Measurements from ENCODE around the gene METTL9. TPM values are rescaled to one million over a fixed set of nuclear protein-coding genes. Genes with fewer than 3 reads are reported as not detected.

METTL9 gene
- total and polyA plus RNA-seq, 4 donors = 26.6 to 127 (median 78.1) TPM

GRCh38 chr16:21617607-21618006, 18.2 kb downstream of the METTL9 start:
- no peaks in the 10 kb centered on the region for H3K9me3 ChIP-seq (ENCODE audit: control insufficient read depth in 4 of 4, insufficient read depth in 3 of 4, low read length in 3 of 4)
- no peak overlapping the region for H3K4me3 ChIP-seq
- H3K27me3 ChIP-seq (ENCODE audit: control insufficient read depth in 3 of 3, insufficient read depth in 3 of 3, low read length in 2 of 3) = no peaks in the 10 kb centered on the region
- no peak overlapping the region for H3K27ac ChIP-seq (ENCODE audit: low read depth in 1 of 2, low read length in 1 of 2)
- DNase-seq = no peak
- no peak for ATAC-seq (ENCODE audit: insufficient read depth, low FRiP score)
- H3K4me1 ChIP-seq (ENCODE audit: control insufficient read depth in 5 of 5, insufficient read depth in 5 of 5, low read length in 5 of 5) = peaks cover 0 to 4% (median 0%) of the 10 kb centered on the region in 5 donors
- WGBS, 2 donors = 79 to 91% methylated on average over 3 of the region's 3 CpGs
- TF ChIP-seq, protein P1, sequence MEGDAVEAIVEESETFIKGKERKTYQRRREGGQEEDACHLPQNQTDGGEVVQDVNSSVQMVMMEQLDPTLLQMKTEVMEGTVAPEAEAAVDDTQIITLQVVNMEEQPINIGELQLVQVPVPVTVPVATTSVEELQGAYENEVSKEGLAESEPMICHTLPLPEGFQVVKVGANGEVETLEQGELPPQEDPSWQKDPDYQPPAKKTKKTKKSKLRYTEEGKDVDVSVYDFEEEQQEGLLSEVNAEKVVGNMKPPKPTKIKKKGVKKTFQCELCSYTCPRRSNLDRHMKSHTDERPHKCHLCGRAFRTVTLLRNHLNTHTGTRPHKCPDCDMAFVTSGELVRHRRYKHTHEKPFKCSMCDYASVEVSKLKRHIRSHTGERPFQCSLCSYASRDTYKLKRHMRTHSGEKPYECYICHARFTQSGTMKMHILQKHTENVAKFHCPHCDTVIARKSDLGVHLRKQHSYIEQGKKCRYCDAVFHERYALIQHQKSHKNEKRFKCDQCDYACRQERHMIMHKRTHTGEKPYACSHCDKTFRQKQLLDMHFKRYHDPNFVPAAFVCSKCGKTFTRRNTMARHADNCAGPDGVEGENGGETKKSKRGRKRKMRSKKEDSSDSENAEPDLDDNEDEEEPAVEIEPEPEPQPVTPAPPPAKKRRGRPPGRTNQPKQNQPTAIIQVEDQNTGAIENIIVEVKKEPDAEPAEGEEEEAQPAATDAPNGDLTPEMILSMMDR (IDR thresholded peaks at IDR 0.05; ENCODE audit: control extremely low read depth, extremely low read depth) = no peak
- H3K36me3 ChIP-seq (ENCODE audit: control insufficient read depth in 4 of 4, insufficient read depth in 4 of 4, low read length in 4 of 4) = peaks cover 1 to 7% (median 5%) of the 10 kb centered on the region in 4 donors
- H3K9ac ChIP-seq (ENCODE audit: insufficient read depth in 1 of 2, low read length in 2 of 2) = no peak overlapping the region

GRCh38 chr16:21618281-21618680, 18.9 kb downstream of the METTL9 start:
- no peak for DNase-seq
- TF ChIP-seq, protein P1 (IDR thresholded peaks at IDR 0.05; ENCODE audit: control extremely low read depth, extremely low read depth) = no peak
- Histone ChIP-seq H3K36me3 (ENCODE audit: control insufficient read depth in 4 of 4, insufficient read depth in 4 of 4, low read length in 4 of 4) (peaks cover 1 to 7% (median 5%) of the 10 kb centered on the region in 4 donors), H3K4me3 (no peak overlapping the region), H3K9ac (ENCODE audit: insufficient read depth in 1 of 2, low read length in 2 of 2) (no peak overlapping the region), H3K27me3 (ENCODE audit: control insufficient read depth in 3 of 3, insufficient read depth in 3 of 3, low read length in 2 of 3) (no peaks in the 10 kb centered on the region), H3K27ac (ENCODE audit: low read depth in 1 of 2, low read length in 1 of 2) (no peak overlapping the region), H3K4me1 (ENCODE audit: control insufficient read depth in 5 of 5, insufficient read depth in 5 of 5, low read length in 5 of 5) (peaks cover 0 to 4% (median 0%) of the 10 kb centered on the region in 5 donors), H3K9me3 (ENCODE audit: control insufficient read depth in 4 of 4, insufficient read depth in 3 of 4, low read length in 3 of 4) (no peaks in the 10 kb centered on the region)
- ATAC-seq (ENCODE audit: insufficient read depth, low FRiP score) = no peak
- 88 to 91% methylated on average over 5 of the region's 5 CpGs for WGBS, 2 donors

DNA sequence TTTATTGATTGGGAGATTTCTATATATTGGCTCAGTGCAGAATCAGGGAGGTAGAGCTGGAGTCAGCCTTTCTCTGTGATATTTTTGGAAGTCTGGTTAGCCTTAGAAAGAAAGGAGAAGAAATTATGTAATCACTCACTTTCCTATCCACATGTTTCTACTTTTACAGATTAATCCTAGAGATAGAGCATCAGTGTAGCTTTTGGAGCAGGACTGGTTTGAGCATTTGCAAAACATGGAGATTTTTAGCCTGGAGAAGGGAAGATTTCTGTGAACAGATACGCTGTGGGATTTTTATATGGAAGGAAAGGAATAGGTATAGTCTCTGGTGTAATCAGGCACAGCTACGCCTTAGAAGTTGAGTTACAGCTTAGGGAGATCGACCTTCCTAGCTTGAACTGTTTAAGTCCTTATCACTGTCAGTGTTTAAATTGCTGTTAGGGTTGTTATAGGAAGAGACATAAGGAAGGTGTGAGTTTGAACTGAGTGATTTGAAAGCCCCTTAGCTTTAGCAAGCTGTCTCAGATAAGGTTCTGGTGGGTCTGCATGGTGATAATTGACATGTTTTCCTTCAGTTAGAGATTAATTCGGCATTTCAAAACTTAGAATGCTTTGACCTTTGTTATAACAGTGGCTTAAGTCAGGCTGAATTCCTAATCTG, 20.5 kb downstream of the METTL9 start:
- no peak overlapping the region for H3K27ac ChIP-seq (ENCODE audit: low read depth in 1 of 2, low read length in 1 of 2)
- no peak for ATAC-seq (ENCODE audit: insufficient read depth, low FRiP score)
- no peak overlapping the region for H3K9ac ChIP-seq (ENCODE audit: insufficient read depth in 1 of 2, low read length in 2 of 2)
- WGBS, 2 donors = 89 to 92% methylated on average over 4 of the region's 4 CpGs
- peaks cover 3 to 11% (median 5%) of the 10 kb centered on the region in 4 donors for H3K36me3 ChIP-seq (ENCODE audit: control insufficient read depth in 4 of 4, insufficient read depth in 4 of 4, low read length in 4 of 4)
- TF ChIP-seq, protein P1 (IDR thresholded peaks at IDR 0.05; ENCODE audit: control extremely low read depth, extremely low read depth) = no peak
- H3K27me3 ChIP-seq (ENCODE audit: control insufficient read depth in 3 of 3, insufficient read depth in 3 of 3, low read length in 2 of 3) = no peaks in the 10 kb centered on the region
- H3K4me3 ChIP-seq = no peak overlapping the region
- H3K4me1 ChIP-seq (ENCODE audit: control insufficient read depth in 5 of 5, insufficient read depth in 5 of 5, low read length in 5 of 5) = peaks cover 0 to 4% (median 0%) of the 10 kb centered on the region in 5 donors
- no peaks in the 10 kb centered on the region for H3K9me3 ChIP-seq (ENCODE audit: control insufficient read depth in 4 of 4, insufficient read depth in 3 of 4, low read length in 3 of 4)
- DNase-seq = no peak

GRCh38 chr16:21620592-21620991, 21.2 kb downstream of the METTL9 start:
- no peaks in the 10 kb centered on the region for H3K27me3 ChIP-seq (ENCODE audit: control insufficient read depth in 3 of 3, insufficient read depth in 3 of 3, low read length in 2 of 3)
- TF ChIP-seq, protein P1 (IDR thresholded peaks at IDR 0.05; ENCODE audit: control extremely low read depth, extremely low read depth) = no peak
- H3K9ac ChIP-seq (ENCODE audit: insufficient read depth in 1 of 2, low read length in 2 of 2) = no peak overlapping the region
- no peak overlapping the region for H3K4me3 ChIP-seq
- DNase-seq (no peak), ATAC-seq (ENCODE audit: insufficient read depth, low FRiP score) (no peak)
- H3K27ac ChIP-seq (ENCODE audit: low read depth in 1 of 2, low read length in 1 of 2) = no peak overlapping the region
- H3K36me3 ChIP-seq (ENCODE audit: control insufficient read depth in 4 of 4, insufficient read depth in 4 of 4, low read length in 4 of 4) = peaks cover 3 to 17% (median 5%) of the 10 kb centered on the region in 4 donors
- no peaks in the 10 kb centered on the region for H3K9me3 ChIP-seq (ENCODE audit: control insufficient read depth in 4 of 4, insufficient read depth in 3 of 4, low read length in 3 of 4)
- H3K4me1 ChIP-seq (ENCODE audit: control insufficient read depth in 5 of 5, insufficient read depth in 5 of 5, low read length in 5 of 5) = peaks cover 0 to 4% (median 0%) of the 10 kb centered on the region in 5 donors

Data from lung (tissue), 12 donors.